Measurements from ENCODE around the gene MDFI. TPM values are rescaled to one million over a fixed set of nuclear protein-coding genes. Genes with fewer than 3 reads are reported as not detected.
"Not testable (repeated sequence)": the region's sequence is repeated elsewhere in the genome, so short reads cannot be mapped to it uniquely, and the experiment has no call there.

MDFI gene
- total and polyA plus RNA-seq, 2 donors: 6.2 to 7.8 TPM

GRCh38 chr6:41608443-41609151 is 29.7 kb upstream of the MDFI start:
- no peaks in the 10 kb centered on the region for H3K36me3 ChIP-seq (ENCODE audit: control insufficient read depth in 2 of 2, insufficient read depth in 2 of 2, low read length in 1 of 2)
- WGBS: 93% methylated on average over 11 of the region's 11 CpGs
- H3K27me3 ChIP-seq (ENCODE audit: control insufficient read depth in 2 of 2, insufficient read depth in 1 of 2, low read length in 1 of 2): no peaks in the 10 kb centered on the region
- no peaks in the 10 kb centered on the region for H3K9me3 ChIP-seq (ENCODE audit: control insufficient read depth in 2 of 2, insufficient read depth in 1 of 2, low read length in 1 of 2)
- H3K4me3 ChIP-seq (ENCODE audit: low read length in 2 of 2): no peak overlapping the region
- DNase-seq (ENCODE audit: low read depth in 6 of 9, low spot score in 9 of 9): no peak
- H3K4me1 ChIP-seq (ENCODE audit: control insufficient read depth in 2 of 2, insufficient read depth in 2 of 2, low read length in 2 of 2): no peaks in the 10 kb centered on the region
- H3K27ac ChIP-seq (ENCODE audit: low read depth in 1 of 2, low read length in 1 of 2): no peak overlapping the region

GRCh38 chr6:41614715-41615114 is 23.6 kb upstream of the MDFI start:
- Histone ChIP-seq H3K9me3 (ENCODE audit: control insufficient read depth in 2 of 2, insufficient read depth in 1 of 2, low read length in 1 of 2) (no peaks in the 10 kb centered on the region), H3K27ac (ENCODE audit: low read depth in 1 of 2, low read length in 1 of 2) (no peak overlapping the region), H3K4me1 (ENCODE audit: control insufficient read depth in 2 of 2, insufficient read depth in 2 of 2, low read length in 2 of 2) (no peaks in the 10 kb centered on the region), H3K27me3 (ENCODE audit: control insufficient read depth in 2 of 2, insufficient read depth in 1 of 2, low read length in 1 of 2) (no peaks in the 10 kb centered on the region), H3K36me3 (ENCODE audit: control insufficient read depth in 2 of 2, insufficient read depth in 2 of 2, low read length in 1 of 2) (no peaks in the 10 kb centered on the region), H3K4me3 (ENCODE audit: low read length in 2 of 2) (no peak overlapping the region)
- WGBS: 96% methylated on average over 2 of the region's 2 CpGs
- no peak for DNase-seq (ENCODE audit: low read depth in 6 of 9, low spot score in 9 of 9)

- WGBS: 89% methylated on average over 7 of the region's 7 CpGs
- H3K4me3 ChIP-seq (ENCODE audit: low read length in 2 of 2): no peak overlapping the region
Observed at GRCh38 chr6:41615311-41615710, 23.0 kb upstream of the MDFI start.

GRCh38 chr6:41618598-41618997 is 19.7 kb upstream of the MDFI start:
- H3K9me3 ChIP-seq (ENCODE audit: control insufficient read depth in 2 of 2, insufficient read depth in 1 of 2, low read length in 1 of 2): no peaks in the 10 kb centered on the region
- 95% methylated on average over 3 of the region's 3 CpGs for WGBS
- no peak overlapping the region for H3K4me3 ChIP-seq (ENCODE audit: low read length in 2 of 2)
- no peaks in the 10 kb centered on the region for H3K4me1 ChIP-seq (ENCODE audit: control insufficient read depth in 2 of 2, insufficient read depth in 2 of 2, low read length in 2 of 2)
- no peak overlapping the region for H3K27ac ChIP-seq (ENCODE audit: low read depth in 1 of 2, low read length in 1 of 2)
- H3K27me3 ChIP-seq (ENCODE audit: control insufficient read depth in 2 of 2, insufficient read depth in 1 of 2, low read length in 1 of 2): no peaks in the 10 kb centered on the region
- no peak for DNase-seq (ENCODE audit: low read depth in 6 of 9, low spot score in 9 of 9)
- H3K36me3 ChIP-seq (ENCODE audit: control insufficient read depth in 2 of 2, insufficient read depth in 2 of 2, low read length in 1 of 2): no peaks in the 10 kb centered on the region

More at GRCh38 chr6:41615311-41615710, 23.0 kb upstream of the MDFI start:
- no peaks in the 10 kb centered on the region for H3K9me3 ChIP-seq (ENCODE audit: control insufficient read depth in 2 of 2, insufficient read depth in 1 of 2, low read length in 1 of 2)
- H3K27ac ChIP-seq (ENCODE audit: low read depth in 1 of 2, low read length in 1 of 2): no peak overlapping the region
- no peak for DNase-seq (ENCODE audit: low read depth in 6 of 9, low spot score in 9 of 9)
- no peaks in the 10 kb centered on the region for H3K27me3 ChIP-seq (ENCODE audit: control insufficient read depth in 2 of 2, insufficient read depth in 1 of 2, low read length in 1 of 2)
- H3K36me3 ChIP-seq (ENCODE audit: control insufficient read depth in 2 of 2, insufficient read depth in 2 of 2, low read length in 1 of 2): no peaks in the 10 kb centered on the region
- no peaks in the 10 kb centered on the region for H3K4me1 ChIP-seq (ENCODE audit: control insufficient read depth in 2 of 2, insufficient read depth in 2 of 2, low read length in 2 of 2)

GRCh38 chr6:41619193-41619592 is 19.1 kb upstream of the MDFI start:
- WGBS: 92% methylated on average over 4 of the region's 4 CpGs
- H3K27ac ChIP-seq (ENCODE audit: low read depth in 1 of 2, low read length in 1 of 2); H3K27me3 ChIP-seq (ENCODE audit: control insufficient read depth in 2 of 2, insufficient read depth in 1 of 2, low read length in 1 of 2); H3K4me1 ChIP-seq (ENCODE audit: control insufficient read depth in 2 of 2, insufficient read depth in 2 of 2, low read length in 2 of 2); DNase-seq (ENCODE audit: low read depth in 6 of 9, low spot score in 9 of 9); H3K36me3 ChIP-seq (ENCODE audit: control insufficient read depth in 2 of 2, insufficient read depth in 2 of 2, low read length in 1 of 2); H3K4me3 ChIP-seq (ENCODE audit: low read length in 2 of 2); H3K9me3 ChIP-seq (ENCODE audit: control insufficient read depth in 2 of 2, insufficient read depth in 1 of 2, low read length in 1 of 2): not testable (repeated sequence)

- no peaks in the 10 kb centered on the region for H3K27me3 ChIP-seq (ENCODE audit: control insufficient read depth in 2 of 2, insufficient read depth in 1 of 2, low read length in 1 of 2)
- no peak for DNase-seq (ENCODE audit: low read depth in 6 of 9, low spot score in 9 of 9)
- no peaks in the 10 kb centered on the region for H3K9me3 ChIP-seq (ENCODE audit: control insufficient read depth in 2 of 2, insufficient read depth in 1 of 2, low read length in 1 of 2)
- H3K36me3 ChIP-seq (ENCODE audit: control insufficient read depth in 2 of 2, insufficient read depth in 2 of 2, low read length in 1 of 2): no peaks in the 10 kb centered on the region
- H3K27ac ChIP-seq (ENCODE audit: low read depth in 1 of 2, low read length in 1 of 2): no peak overlapping the region
- H3K4me3 ChIP-seq (ENCODE audit: low read length in 2 of 2): no peak overlapping the region
- peaks cover 6 to 19% of the 10 kb centered on the region in 2 donors for H3K4me1 ChIP-seq (ENCODE audit: control insufficient read depth in 2 of 2, insufficient read depth in 2 of 2, low read length in 2 of 2)
Observed at GRCh38 chr6:41621367-41621766, 16.9 kb upstream of the MDFI start.

- H3K27me3 ChIP-seq (ENCODE audit: control insufficient read depth in 2 of 2, insufficient read depth in 1 of 2, low read length in 1 of 2): no peaks in the 10 kb centered on the region
- 92% methylated on average over 2 of the region's 2 CpGs for WGBS
- no peaks in the 10 kb centered on the region for H3K9me3 ChIP-seq (ENCODE audit: control insufficient read depth in 2 of 2, insufficient read depth in 1 of 2, low read length in 1 of 2)
- no peaks in the 10 kb centered on the region for H3K36me3 ChIP-seq (ENCODE audit: control insufficient read depth in 2 of 2, insufficient read depth in 2 of 2, low read length in 1 of 2)
- H3K27ac ChIP-seq (ENCODE audit: low read depth in 1 of 2, low read length in 1 of 2): no peak overlapping the region
- H3K4me3 ChIP-seq (ENCODE audit: low read length in 2 of 2): no peak overlapping the region
- H3K4me1 ChIP-seq (ENCODE audit: control insufficient read depth in 2 of 2, insufficient read depth in 2 of 2, low read length in 2 of 2): peaks cover 8 to 21% of the 10 kb centered on the region in 2 donors
- DNase-seq (ENCODE audit: low read depth in 6 of 9, low spot score in 9 of 9): no peak
Observed at GRCh38 chr6:41621802-41622201, 16.5 kb upstream of the MDFI start.

GRCh38 chr6:41622206-41622988 is 15.9 kb upstream of the MDFI start:
- H3K27ac ChIP-seq (ENCODE audit: low read depth in 1 of 2, low read length in 1 of 2): no peak overlapping the region

GRCh38 chr6:41623330-41623729 is 14.9 kb upstream of the MDFI start:
- H3K4me1 ChIP-seq (ENCODE audit: control insufficient read depth in 2 of 2, insufficient read depth in 2 of 2, low read length in 2 of 2): peaks cover 10 to 26% of the 10 kb centered on the region in 2 donors
- H3K9me3 ChIP-seq (ENCODE audit: control insufficient read depth in 2 of 2, insufficient read depth in 1 of 2, low read length in 1 of 2): no peaks in the 10 kb centered on the region
- no peak overlapping the region for H3K4me3 ChIP-seq (ENCODE audit: low read length in 2 of 2)
- no peaks in the 10 kb centered on the region for H3K27me3 ChIP-seq (ENCODE audit: control insufficient read depth in 2 of 2, insufficient read depth in 1 of 2, low read length in 1 of 2)
- H3K36me3 ChIP-seq (ENCODE audit: control insufficient read depth in 2 of 2, insufficient read depth in 2 of 2, low read length in 1 of 2): no peaks in the 10 kb centered on the region
- H3K27ac ChIP-seq (ENCODE audit: low read depth in 1 of 2, low read length in 1 of 2): no peak overlapping the region
- no peak for DNase-seq (ENCODE audit: low read depth in 6 of 9, low spot score in 9 of 9)
- WGBS: 97% methylated on average over 6 of the region's 6 CpGs

More at GRCh38 chr6:41622206-41622988, 15.9 kb upstream of the MDFI start:
- Histone ChIP-seq H3K4me1 (ENCODE audit: control insufficient read depth in 2 of 2, insufficient read depth in 2 of 2, low read length in 2 of 2) (peaks cover 10 to 26% of the 10 kb centered on the region in 2 donors), H3K9me3 (ENCODE audit: control insufficient read depth in 2 of 2, insufficient read depth in 1 of 2, low read length in 1 of 2) (no peaks in the 10 kb centered on the region), H3K4me3 (ENCODE audit: low read length in 2 of 2) (no peak overlapping the region), H3K27me3 (ENCODE audit: control insufficient read depth in 2 of 2, insufficient read depth in 1 of 2, low read length in 1 of 2) (no peaks in the 10 kb centered on the region), H3K36me3 (ENCODE audit: control insufficient read depth in 2 of 2, insufficient read depth in 2 of 2, low read length in 1 of 2) (no peaks in the 10 kb centered on the region)
- no peak for DNase-seq (ENCODE audit: low read depth in 6 of 9, low spot score in 9 of 9)
- WGBS: 92% methylated on average over 3 of the region's 3 CpGs
